Lower lobe of right lung (tissue), 2 donors: Measurements from ENCODE around the gene WASL. TPM values are rescaled to one million over a fixed set of nuclear protein-coding genes. Genes with fewer than 3 reads are reported as not detected.

Source experiments
- ATAC-seq, 2 donors: fragments of 200-7000 bp; cut with Tn5 transposase; one replicate each; pipeline ENCODE4 v1.9.1; 2020 to 2022; ENCODE audit warnings: mild to moderate bottlenecking in 2 of 2, moderate library complexity in 2 of 2
- DNase-seq: peaks from one replicate; pipeline ENCODE4 v3.0.0-alpha.2; 2020
- H3K27ac ChIP-seq: fragments of 200-600 bp; one replicate; pipeline ENCODE4 v1.8.0; 2022
- H3K27me3 ChIP-seq: fragments of 200-600 bp; one replicate; pipeline ENCODE4 v1.8.0; 2022; ENCODE audit warnings: low read depth
- H3K36me3 ChIP-seq: fragments of 200-600 bp; one replicate; pipeline ENCODE4 v1.8.0; 2022; ENCODE audit warnings: mild to moderate bottlenecking
- H3K4me1 ChIP-seq: fragments of 200-600 bp; one replicate; pipeline ENCODE4 v1.8.0; 2022
- H3K4me3 ChIP-seq: fragments of 200-600 bp; one replicate; pipeline ENCODE4 v1.8.0; 2022; ENCODE audit warnings: mild to moderate bottlenecking
- H3K9me3 ChIP-seq: fragments of 200-600 bp; one replicate; pipeline ENCODE4 v1.8.0; 2022
- CTCF ChIP-seq: fragments of 200-600 bp; IDR thresholded peaks from one replicate; pipeline ENCODE4 v1.8.0; 2022; ENCODE audit warnings: antibody characterized with exemption, mild to moderate bottlenecking
- intact Hi-C: fragments of 100-400 bp; cut with DNase I; formaldehyde crosslinking; loops from one replicate; pipeline ENCODE4 v1.11.0; 2022
- total RNA-seq: library from RNA; stranded (reverse); fragmentation: NEBNext Ultra II Directional; extraction: Animal tissue kit (Norgen Biotek cat#: 25700); gene quantifications from one replicate; pipeline ENCODE4 v1.2.1, GENCODE V29; 2021
- donor health status: DM: no; HTN: yes; CAD: no; lungs with severe emphysema.

The WASL gene
- total RNA-seq, 1 donor from 2014 or later: 33.3 TPM

DNA sequence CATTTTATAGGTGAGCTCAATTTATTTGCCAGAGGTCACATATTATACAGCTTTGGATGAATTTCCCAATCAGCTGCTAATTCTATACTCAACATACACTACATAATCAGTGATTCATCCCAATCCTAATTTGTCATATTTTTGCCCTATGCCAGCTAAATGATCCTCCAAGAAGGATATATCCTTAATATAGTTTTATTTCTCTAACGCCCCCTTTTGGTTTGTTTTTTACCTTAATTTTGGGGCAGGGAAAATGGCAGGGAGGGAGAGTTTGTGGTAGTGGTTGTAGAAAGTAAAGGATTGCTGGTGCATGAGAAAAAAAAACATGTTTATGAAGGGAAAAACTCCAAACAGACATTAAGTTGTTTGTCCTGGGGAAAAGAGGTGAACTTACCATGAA, 31.9 kb downstream of the WASL start:
- Histone ChIP-seq H3K4me1 (peaks cover 42% of the 10 kb centered on the region), H3K36me3 (no peaks in the 10 kb centered on the region), H3K9me3 (no peaks in the 10 kb centered on the region), H3K27me3 (no peaks in the 10 kb centered on the region), H3K27ac (no peak overlapping the region), H3K4me3 (no peak overlapping the region)
- intact Hi-C loops: no loop called here
- DNase-seq (no peak), ATAC-seq (no peak)
- TF ChIP-seq CTCF: no peak

DNA sequence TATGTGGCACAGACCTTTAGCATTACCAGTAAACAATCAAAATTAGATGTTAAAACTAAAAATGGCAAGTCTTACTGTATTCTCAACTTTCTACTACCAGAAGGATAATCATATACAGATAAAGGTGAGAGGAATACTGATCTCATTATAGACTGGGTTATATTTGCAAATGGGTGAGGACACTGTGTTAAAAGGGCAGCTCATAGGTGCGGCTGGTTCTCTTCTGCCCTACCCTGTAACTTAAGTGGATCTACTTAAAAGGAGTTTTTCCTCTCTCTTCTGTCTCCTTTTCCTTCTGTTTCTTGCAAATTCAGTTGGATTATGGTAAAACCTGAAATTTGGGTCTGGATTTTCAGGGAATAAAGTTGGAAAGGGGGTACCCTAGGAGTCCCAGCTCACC, 33.0 kb downstream of the WASL start:
- TF ChIP-seq CTCF: no peak
- intact Hi-C loops: no loop called here
- Histone ChIP-seq H3K9me3 (no peaks in the 10 kb centered on the region), H3K4me3 (no peak overlapping the region), H3K27me3 (no peaks in the 10 kb centered on the region), H3K4me1 (peaks cover 48% of the 10 kb centered on the region), H3K36me3 (no peaks in the 10 kb centered on the region), H3K27ac (no peak overlapping the region)
- ATAC-seq: no peak
- no peak for DNase-seq

- Histone ChIP-seq H3K27ac (no peak overlapping the region), H3K27me3 (no peaks in the 10 kb centered on the region), H3K4me3 (no peak overlapping the region), H3K9me3 (no peaks in the 10 kb centered on the region), H3K36me3 (no peaks in the 10 kb centered on the region), H3K4me1 (peaks cover 48% of the 10 kb centered on the region)
- no peak for TF ChIP-seq CTCF
- DNase-seq (no peak), ATAC-seq (no peak)
- intact Hi-C loops: no loop called here
Observed at GRCh38 chr7:123715198-123715597, 33.6 kb downstream of the WASL start.

DNA sequence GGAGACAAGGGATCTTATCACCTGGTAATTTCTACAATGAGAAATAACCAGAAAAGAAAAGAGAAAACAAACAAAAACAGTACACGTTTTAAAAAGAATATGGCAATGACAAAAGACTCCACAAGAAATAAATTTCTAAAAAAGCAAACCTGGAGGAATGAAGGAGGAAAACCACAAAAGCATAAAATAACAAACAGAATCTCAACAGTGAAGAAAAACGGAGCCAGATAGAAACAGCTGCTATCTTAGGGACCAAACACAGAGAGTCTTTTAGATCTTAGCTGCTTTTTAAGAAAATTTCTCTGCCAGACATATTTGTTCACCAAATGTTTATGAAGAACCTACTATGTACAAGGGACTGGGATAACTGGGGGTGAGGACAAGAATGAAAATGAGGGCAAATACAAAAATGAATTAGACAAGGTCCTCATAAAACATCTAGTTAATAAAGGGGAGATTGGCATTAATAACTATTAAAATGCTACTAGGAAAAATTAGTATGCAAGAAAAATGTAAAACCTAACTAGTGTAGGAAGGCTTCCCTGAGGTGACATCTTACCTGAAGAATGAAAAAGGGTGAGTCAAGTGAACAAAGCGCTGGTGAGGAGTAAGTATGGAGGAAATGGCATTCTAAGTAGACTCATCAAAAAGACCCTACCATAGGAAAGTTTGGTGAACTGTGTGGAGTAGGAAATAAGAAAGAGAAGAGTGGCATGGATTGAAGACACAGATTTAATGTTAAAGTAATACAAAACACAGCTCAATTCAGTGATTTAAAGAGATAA, 34.3 kb downstream of the WASL start:
- no peak overlapping the region for H3K4me3 ChIP-seq
- no peaks in the 10 kb centered on the region for H3K9me3 ChIP-seq
- no peak overlapping the region for H3K27ac ChIP-seq
- H3K27me3 ChIP-seq: no peaks in the 10 kb centered on the region
- ATAC-seq: no peak
- intact Hi-C loops: no loop called here
- H3K36me3 ChIP-seq: no peaks in the 10 kb centered on the region
- no peak for TF ChIP-seq CTCF
- peaks cover 45% of the 10 kb centered on the region for H3K4me1 ChIP-seq
- DNase-seq: no peak

DNA sequence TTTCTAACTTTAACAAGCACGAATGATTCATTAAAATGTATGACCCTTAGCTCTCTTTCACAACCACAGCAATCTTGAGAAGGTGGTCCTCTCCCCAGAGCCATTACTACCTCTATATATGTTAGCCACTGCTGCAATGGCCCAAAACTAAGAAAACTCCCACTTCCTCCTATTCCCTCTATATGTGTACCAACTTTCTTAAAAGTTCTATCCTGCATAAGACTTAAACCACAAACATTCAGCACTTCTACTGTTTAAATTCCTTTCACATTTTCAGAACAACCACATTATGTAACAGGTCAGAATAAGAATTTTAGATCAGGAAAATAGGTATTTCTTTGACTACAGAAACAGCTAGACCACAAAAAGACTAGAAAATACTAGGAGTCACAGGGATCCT, 36.2 kb downstream of the WASL start:
- Histone ChIP-seq H3K9me3 (no peaks in the 10 kb centered on the region), H3K4me3 (no peak overlapping the region), H3K27me3 (no peaks in the 10 kb centered on the region), H3K27ac (no peak overlapping the region), H3K4me1 (peaks cover 39% of the 10 kb centered on the region), H3K36me3 (peaks cover 14% of the 10 kb centered on the region)
- intact Hi-C loops: no loop called here
- DNase-seq: no peak
- TF ChIP-seq CTCF: no peak
- ATAC-seq: peak; percentile 35 to 59
